ENCODE measurements around the gene IBA57. TPM values are rescaled to one million over a fixed set of nuclear protein-coding genes. Genes with fewer than 3 reads are reported as not detected.

IBA57 gene
- total and polyA plus RNA-seq, 2 of the 8 experiments (the other 6 are each of a cell fraction or from before 2014, with no cell fraction given), result 2.6 to 5.9 TPM

GRCh38 chr1:228212966-228213844 lies 47.6 kb downstream of the IBA57 start (continued):
- TF ChIP-seq TAF7 (optimal IDR thresholded peaks at IDR 0.05; ENCODE audit: borderline replicate concordance, low read depth, low read length), result no peak
- peak; percentile 20; the same call in 1 of the 2 replicates for TF ChIP-seq TAF1 (IDR thresholded peaks at IDR 0.05; ENCODE audit: low read depth, low read length)
- peak; percentile 88 for TF ChIP-seq MAX (IDR thresholded peaks at IDR 0.05)
- TF ChIP-seq SIRT6 (IDR thresholded peaks at IDR 0.05; ENCODE audit: low read length), result no peak
- TF ChIP-seq EZH2 (IDR thresholded peaks at IDR 0.05; ENCODE audit: low read depth, low read length, severe bottlenecking), result no peak
- no peak for TF ChIP-seq RXRA (IDR thresholded peaks at IDR 0.05; ENCODE audit: insufficient read depth, low read depth, low read length)
- TF ChIP-seq NRF1 (IDR thresholded peaks at IDR 0.05; ENCODE audit: low read depth, low read length), result no peak
- no peak for TF ChIP-seq RBBP5 (IDR thresholded peaks at IDR 0.05; ENCODE audit: borderline replicate concordance, low read depth, low read length)
- TF ChIP-seq EGR1 (IDR thresholded peaks at IDR 0.05; ENCODE audit: borderline replicate concordance, low read depth, low read length), result no peak
- TF ChIP-seq SP2 (IDR thresholded peaks at IDR 0.05; ENCODE audit: low read length), result no peak
- peak; percentile 35; the same call in 1 of the 2 replicates for TF ChIP-seq E2F6 (IDR thresholded peaks at IDR 0.05)
- TF ChIP-seq CBX5 (IDR thresholded peaks at IDR 0.05; ENCODE audit: low read depth, low read length), result no peak
- no peak for TF ChIP-seq KDM5A (IDR thresholded peaks at IDR 0.05; ENCODE audit: low read length)
- no peak for TF ChIP-seq HDAC6 (IDR thresholded peaks at IDR 0.05; ENCODE audit: low read depth, low read length)
- TF ChIP-seq BACH1 (IDR thresholded peaks at IDR 0.05; ENCODE audit: low read length), result no peak
- TF ChIP-seq EP300 (IDR thresholded peaks at IDR 0.05; ENCODE audit: borderline replicate concordance in 1 of 2, low read depth in 2 of 2, low read length in 2 of 2), result no peak
- TF ChIP-seq RNF2 (IDR thresholded peaks at IDR 0.05; ENCODE audit: borderline replicate concordance, low read depth, low read length, missing control alignments, poor library complexity, severe bottlenecking), result no peak
- no peak for TF ChIP-seq NANOG (IDR thresholded peaks at IDR 0.05; ENCODE audit: insufficient read depth, low read depth, low read length, poor library complexity, severe bottlenecking)
- no peak for TF ChIP-seq RFX5 (IDR thresholded peaks at IDR 0.05; ENCODE audit: borderline replicate concordance, low read depth, low read length)
- TF ChIP-seq ZNF274 (IDR thresholded peaks at IDR 0.05; ENCODE audit: borderline replicate concordance, extremely low read depth, low read length), result no peak
- no peak for TF ChIP-seq SP4 (IDR thresholded peaks at IDR 0.05; ENCODE audit: low read length)
- no peak for TF ChIP-seq SIN3A (conservative IDR thresholded peaks at IDR 0.05 in 1 of 2, IDR thresholded peaks at IDR 0.05 in 1 of 2; ENCODE audit: low read depth in 1 of 2, low read length in 2 of 2)
